Ishikawa (cell line): ENCODE data around the gene CLASP1.

Experiments
- CEBPB ChIP-seq: IDR thresholded peaks from 2 replicates; pipeline ENCODE4 v1.6.1; 2012
- CREB1 ChIP-seq: IDR thresholded peaks from 2 replicates; pipeline ENCODE4 v1.6.1; 2012; ENCODE audit warnings: low read depth
- EGR1 ChIP-seq: IDR thresholded peaks from 2 replicates; pipeline ENCODE4 v1.6.1; 2012
- EP300 ChIP-seq: IDR thresholded peaks from 2 replicates; pipeline ENCODE4 v1.6.1; 2012; ENCODE audit warnings: borderline replicate concordance
- FOXM1 ChIP-seq: IDR thresholded peaks from 2 replicates; pipeline ENCODE4 v1.6.1; 2012; ENCODE audit warnings: low read depth, borderline replicate concordance
- MAX ChIP-seq: IDR thresholded peaks from 2 replicates; pipeline ENCODE4 v1.6.1; 2012
- NFIC ChIP-seq: IDR thresholded peaks from 2 replicates; pipeline ENCODE4 v1.6.1; 2012
- RAD21 ChIP-seq: IDR thresholded peaks from 2 replicates; pipeline ENCODE4 v1.6.1; 2012; ENCODE audit warnings: low read depth
- TAF1 ChIP-seq: IDR thresholded peaks from 2 replicates; pipeline ENCODE4 v1.6.1; 2012; ENCODE audit warnings: low read depth, mild to moderate bottlenecking
- TCF12 ChIP-seq: IDR thresholded peaks from 2 replicates; pipeline ENCODE4 v1.6.1; 2012; ENCODE audit warnings: low read depth
- TEAD4 ChIP-seq: IDR thresholded peaks from 2 replicates; pipeline ENCODE4 v1.6.1; 2012
- YY1 ChIP-seq: IDR thresholded peaks from 2 replicates; pipeline ENCODE4 v1.6.1; 2012; ENCODE audit warnings: low read depth
- ZBTB7A ChIP-seq: IDR thresholded peaks from 2 replicates; pipeline ENCODE4 v1.6.1; 2012; ENCODE audit warnings: low read depth
- TF ChIP-seq, protein P1 (sequence below): IDR thresholded peaks from 2 replicates; pipeline ENCODE4 v1.6.1; 2012
- TF ChIP-seq, protein P2 (sequence below): IDR thresholded peaks from 2 replicates; pipeline ENCODE4 v1.6.1; 2012; ENCODE audit warnings: low read depth, mild to moderate bottlenecking

The CLASP1 gene

GRCh38 chr2:121558329-121558728, 90.9 kb downstream of the CLASP1 start:
- no peak for TF ChIP-seq TEAD4

GRCh38 chr2:121555008-121555407, 94.3 kb downstream of the CLASP1 start:
- TF ChIP-seq EGR1 (no peak), CEBPB (no peak), TCF12 (no peak), MAX (no peak), FOXM1 (no peak)
- TF ChIP-seq, protein P1, sequence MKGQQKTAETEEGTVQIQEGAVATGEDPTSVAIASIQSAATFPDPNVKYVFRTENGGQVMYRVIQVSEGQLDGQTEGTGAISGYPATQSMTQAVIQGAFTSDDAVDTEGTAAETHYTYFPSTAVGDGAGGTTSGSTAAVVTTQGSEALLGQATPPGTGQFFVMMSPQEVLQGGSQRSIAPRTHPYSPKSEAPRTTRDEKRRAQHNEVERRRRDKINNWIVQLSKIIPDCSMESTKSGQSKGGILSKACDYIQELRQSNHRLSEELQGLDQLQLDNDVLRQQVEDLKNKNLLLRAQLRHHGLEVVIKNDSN, result no peak
- TF ChIP-seq, protein P2, sequence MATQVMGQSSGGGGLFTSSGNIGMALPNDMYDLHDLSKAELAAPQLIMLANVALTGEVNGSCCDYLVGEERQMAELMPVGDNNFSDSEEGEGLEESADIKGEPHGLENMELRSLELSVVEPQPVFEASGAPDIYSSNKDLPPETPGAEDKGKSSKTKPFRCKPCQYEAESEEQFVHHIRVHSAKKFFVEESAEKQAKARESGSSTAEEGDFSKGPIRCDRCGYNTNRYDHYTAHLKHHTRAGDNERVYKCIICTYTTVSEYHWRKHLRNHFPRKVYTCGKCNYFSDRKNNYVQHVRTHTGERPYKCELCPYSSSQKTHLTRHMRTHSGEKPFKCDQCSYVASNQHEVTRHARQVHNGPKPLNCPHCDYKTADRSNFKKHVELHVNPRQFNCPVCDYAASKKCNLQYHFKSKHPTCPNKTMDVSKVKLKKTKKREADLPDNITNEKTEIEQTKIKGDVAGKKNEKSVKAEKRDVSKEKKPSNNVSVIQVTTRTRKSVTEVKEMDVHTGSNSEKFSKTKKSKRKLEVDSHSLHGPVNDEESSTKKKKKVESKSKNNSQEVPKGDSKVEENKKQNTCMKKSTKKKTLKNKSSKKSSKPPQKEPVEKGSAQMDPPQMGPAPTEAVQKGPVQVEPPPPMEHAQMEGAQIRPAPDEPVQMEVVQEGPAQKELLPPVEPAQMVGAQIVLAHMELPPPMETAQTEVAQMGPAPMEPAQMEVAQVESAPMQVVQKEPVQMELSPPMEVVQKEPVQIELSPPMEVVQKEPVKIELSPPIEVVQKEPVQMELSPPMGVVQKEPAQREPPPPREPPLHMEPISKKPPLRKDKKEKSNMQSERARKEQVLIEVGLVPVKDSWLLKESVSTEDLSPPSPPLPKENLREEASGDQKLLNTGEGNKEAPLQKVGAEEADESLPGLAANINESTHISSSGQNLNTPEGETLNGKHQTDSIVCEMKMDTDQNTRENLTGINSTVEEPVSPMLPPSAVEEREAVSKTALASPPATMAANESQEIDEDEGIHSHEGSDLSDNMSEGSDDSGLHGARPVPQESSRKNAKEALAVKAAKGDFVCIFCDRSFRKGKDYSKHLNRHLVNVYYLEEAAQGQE, result no peak

GRCh38 chr2:121550669-121551068, 98.6 kb downstream of the CLASP1 start:
- TF ChIP-seq TCF12 (no peak), FOXM1 (no peak), CREB1 (no peak), TEAD4 (no peak), EGR1 (no peak), RAD21 (no peak), NFIC (no peak), EP300 (no peak), CEBPB (no peak), MAX (no peak), TAF1 (no peak), ZBTB7A (no peak), YY1 (no peak)
- TF ChIP-seq, protein P2, result no peak
- TF ChIP-seq, protein P1, result no peak

- TF ChIP-seq, protein P2, result no peak
- TF ChIP-seq EP300 (no peak), RAD21 (no peak), CREB1 (no peak), NFIC (no peak), MAX (no peak), ZBTB7A (no peak), TEAD4 (no peak), EGR1 (no peak), TAF1 (no peak)
These were observed 101.6 kb downstream of the CLASP1 start for GRCh38 chr2:121547646-121548045.

DNA sequence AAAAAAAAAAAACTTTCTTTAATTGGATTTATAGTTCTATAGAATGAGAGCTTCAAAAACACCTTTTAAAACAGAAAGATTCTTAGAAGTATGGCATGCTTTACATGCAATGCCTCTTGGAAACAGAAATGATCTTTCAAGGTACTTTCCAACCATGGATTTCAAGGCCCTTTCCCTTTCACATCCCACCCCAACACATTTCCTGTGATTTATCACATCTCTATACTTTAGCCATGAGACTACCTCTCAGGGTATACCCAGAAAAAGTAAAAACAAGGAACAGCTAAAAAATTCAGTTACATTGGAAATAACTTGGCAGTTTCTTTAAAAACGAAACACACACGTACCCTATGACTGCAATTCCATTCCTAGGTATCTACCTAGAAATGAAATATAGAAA, 103.3 kb downstream of the CLASP1 start:
- no peak for TF ChIP-seq FOXM1
- TF ChIP-seq CREB1, result no peak
- TF ChIP-seq, protein P1, result no peak
- TF ChIP-seq TEAD4, result no peak
- TF ChIP-seq CEBPB, result no peak
- TF ChIP-seq ZBTB7A, result no peak
- no peak for TF ChIP-seq MAX
- TF ChIP-seq TAF1, result no peak
